ENCODE results near the gene CAB39.

Gene CAB39

GRCh38 chr2:230825354-230825753 lies 112.7 kb downstream of the CAB39 start:
- no peak overlapping the region for H3K4me3 ChIP-seq (replicated peaks; ENCODE audit: low read depth, low read length)
- DNase-seq (ENCODE audit: low read depth), result no peak
- no peak for TF ChIP-seq CTCF (IDR thresholded peaks at IDR 0.05; ENCODE audit: low read length, missing control alignments)

GRCh38 chr2:230827774-230828271 lies 115.2 kb downstream of the CAB39 start:
- DNase-seq (ENCODE audit: low read depth), result no peak
- H3K4me3 ChIP-seq (replicated peaks; ENCODE audit: low read depth, low read length), result no peak overlapping the region
- no peak for TF ChIP-seq CTCF (IDR thresholded peaks at IDR 0.05; ENCODE audit: low read length, missing control alignments)

DNA sequence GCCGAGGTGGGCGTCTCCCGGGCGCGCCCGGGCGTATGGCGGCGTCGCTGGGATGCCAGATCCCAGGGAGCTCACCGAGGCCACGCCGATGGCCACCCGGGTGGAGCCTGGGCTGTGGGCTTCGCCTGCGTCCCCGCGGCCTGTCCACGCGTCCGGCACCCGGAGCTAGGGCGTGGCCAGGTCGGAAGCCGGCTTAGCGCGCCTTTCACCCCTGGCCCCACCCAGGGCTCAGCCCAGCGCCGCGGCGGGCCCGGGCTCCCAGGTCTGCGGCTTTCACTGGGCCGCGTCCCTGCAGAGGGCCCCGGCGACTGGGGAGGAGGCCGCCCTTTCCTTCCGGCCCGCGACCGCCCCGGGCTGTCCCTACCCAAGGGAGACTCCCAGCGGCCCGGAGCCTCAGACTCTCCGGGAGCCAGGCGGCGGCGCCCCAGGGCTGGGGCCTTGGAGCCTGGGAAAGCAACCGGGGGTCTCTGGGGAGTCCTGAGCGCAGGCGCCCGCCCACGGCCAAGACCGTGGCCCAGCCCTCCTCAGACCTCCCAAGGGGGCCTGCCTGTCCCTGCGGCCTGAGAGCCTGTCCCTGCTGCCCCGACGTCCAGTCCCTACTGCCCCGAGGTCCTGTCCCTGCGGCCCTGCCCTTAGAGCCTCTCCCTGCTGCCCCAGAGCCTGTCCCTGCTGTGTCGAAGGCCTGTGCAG lies 115.8 kb downstream of the CAB39 start:
- DNase-seq (ENCODE audit: low read depth), result no peak
- H3K4me3 ChIP-seq (replicated peaks; ENCODE audit: low read depth, low read length), result peak overlapping the region; percentile 3
- no peak for TF ChIP-seq CTCF (IDR thresholded peaks at IDR 0.05; ENCODE audit: low read length, missing control alignments)

DNA sequence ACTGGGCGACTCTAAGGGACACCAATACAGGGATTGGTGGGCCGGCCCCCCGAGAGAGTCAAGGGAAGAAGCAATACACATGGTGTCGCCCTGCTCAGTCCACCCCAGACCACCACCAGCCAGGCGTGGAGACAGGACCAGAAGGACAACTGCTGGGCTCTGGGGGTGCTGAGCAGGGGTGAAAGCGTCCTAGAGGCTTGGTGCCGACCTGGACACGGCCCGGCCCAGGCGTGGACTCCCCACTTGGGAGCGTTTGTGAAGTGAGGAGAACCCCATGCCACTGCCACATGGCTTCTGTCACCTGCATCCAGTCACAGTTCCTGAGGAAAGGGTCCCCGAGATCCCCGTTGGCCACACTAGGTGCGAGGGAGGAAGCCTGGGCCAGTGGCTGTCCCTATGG lies 116.7 kb downstream of the CAB39 start:
- no peak overlapping the region for H3K4me3 ChIP-seq (replicated peaks; ENCODE audit: low read depth, low read length)
- no peak for TF ChIP-seq CTCF (IDR thresholded peaks at IDR 0.05; ENCODE audit: low read length, missing control alignments)
- DNase-seq (ENCODE audit: low read depth), result no peak

DNA sequence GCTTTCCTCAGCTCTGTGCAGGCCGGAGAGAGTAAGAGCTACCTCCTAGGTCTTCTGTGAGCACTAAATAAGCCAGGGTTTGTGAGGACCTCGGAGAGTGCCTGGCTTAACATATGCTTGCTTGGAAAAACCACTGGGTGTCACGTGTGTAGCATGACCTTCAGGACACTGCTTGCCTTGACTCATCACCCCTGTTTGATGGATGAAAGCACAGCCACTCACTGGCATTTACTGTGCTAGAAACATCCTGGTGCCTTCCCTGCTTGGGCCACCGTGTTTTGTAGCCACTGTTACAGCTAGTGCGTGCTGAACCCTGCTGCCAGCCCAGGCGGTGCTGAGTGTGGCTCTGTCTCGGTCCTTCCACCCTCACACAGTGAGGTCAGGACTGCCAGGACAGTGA lies 117.3 kb downstream of the CAB39 start:
- no peak overlapping the region for H3K4me3 ChIP-seq (replicated peaks; ENCODE audit: low read depth, low read length)
- no peak for DNase-seq (ENCODE audit: low read depth)
- no peak for TF ChIP-seq CTCF (IDR thresholded peaks at IDR 0.05; ENCODE audit: low read length, missing control alignments)

GRCh38 chr2:230830428-230830827 lies 117.8 kb downstream of the CAB39 start:
- H3K4me3 ChIP-seq (replicated peaks; ENCODE audit: low read depth, low read length), result no peak overlapping the region
- no peak for DNase-seq (ENCODE audit: low read depth)
- TF ChIP-seq CTCF (IDR thresholded peaks at IDR 0.05; ENCODE audit: low read length, missing control alignments), result no peak

DNA sequence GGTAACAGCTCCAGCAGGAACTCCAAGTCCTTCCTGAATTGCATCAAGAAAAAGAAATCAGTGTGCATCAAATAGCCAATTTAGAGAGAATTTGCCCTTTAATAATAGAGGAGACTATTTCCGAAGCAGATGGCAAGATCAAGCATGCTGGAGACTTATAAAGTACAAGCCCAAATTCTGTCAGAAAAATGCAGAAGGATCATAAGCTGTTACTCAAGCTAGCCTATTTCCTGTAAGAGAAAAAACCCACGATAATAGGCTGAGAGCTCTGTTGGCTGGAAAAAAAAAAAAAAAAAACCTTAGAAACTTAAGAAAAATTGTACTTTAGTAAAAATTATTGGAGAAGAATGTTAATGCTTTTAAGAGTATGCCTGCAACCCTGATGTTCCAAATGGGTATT lies 127.7 kb downstream of the CAB39 start:
- no peak for DNase-seq (ENCODE audit: low read depth)
- no peak for TF ChIP-seq CTCF (IDR thresholded peaks at IDR 0.05; ENCODE audit: low read length, missing control alignments)
- H3K4me3 ChIP-seq (replicated peaks; ENCODE audit: low read depth, low read length), result no peak overlapping the region

Data from fibroblast of pulmonary artery (primary cell).